ENCODE results near the gene ADGRD1. TPM values are rescaled to one million over a fixed set of nuclear protein-coding genes. Genes with fewer than 3 reads are reported as not detected.

Gene ADGRD1
- total RNA-seq, 1 donor from 2014 or later: 1.0 TPM

- Mint-ChIP-seq H3K36me3 (ENCODE audit: unreplicated experiment) (no peaks in the 10 kb centered on the region), H3K27me3 (ENCODE audit: unreplicated experiment) (no peaks in the 10 kb centered on the region), H3K27ac (ENCODE audit: unreplicated experiment) (no peak overlapping the region), H3K4me3 (ENCODE audit: unreplicated experiment) (no peak overlapping the region), H3K4me1 (ENCODE audit: unreplicated experiment) (no peaks in the 10 kb centered on the region), H3K9me3 (ENCODE audit: unreplicated experiment) (no peaks in the 10 kb centered on the region)
- TF ChIP-seq CTCF (IDR thresholded peaks at IDR 0.05): no peak
- DNase-seq (ENCODE audit: extremely low spot score, unreplicated experiment): no peak
Measured at GRCh38 chr12:131052063-131052781, 98.5 kb downstream of the ADGRD1 start.

GRCh38 chr12:131052929-131053328, 99.2 kb downstream of the ADGRD1 start:
- Mint-ChIP-seq H3K4me1 (ENCODE audit: unreplicated experiment) (no peaks in the 10 kb centered on the region), H3K9me3 (ENCODE audit: unreplicated experiment) (no peaks in the 10 kb centered on the region), H3K27ac (ENCODE audit: unreplicated experiment) (no peak overlapping the region), H3K4me3 (ENCODE audit: unreplicated experiment) (no peak overlapping the region), H3K36me3 (ENCODE audit: unreplicated experiment) (no peaks in the 10 kb centered on the region), H3K27me3 (ENCODE audit: unreplicated experiment) (no peaks in the 10 kb centered on the region)
- no peak for DNase-seq (ENCODE audit: extremely low spot score, unreplicated experiment)
- no peak for TF ChIP-seq CTCF (IDR thresholded peaks at IDR 0.05)

- H3K4me1 Mint-ChIP-seq (ENCODE audit: unreplicated experiment): peaks cover 2% of the 10 kb centered on the region
- no peaks in the 10 kb centered on the region for H3K9me3 Mint-ChIP-seq (ENCODE audit: unreplicated experiment)
- no peak overlapping the region for H3K27ac Mint-ChIP-seq (ENCODE audit: unreplicated experiment)
- no peak for DNase-seq (ENCODE audit: extremely low spot score, unreplicated experiment)
- peaks cover 4% of the 10 kb centered on the region for H3K27me3 Mint-ChIP-seq (ENCODE audit: unreplicated experiment)
- no peaks in the 10 kb centered on the region for H3K36me3 Mint-ChIP-seq (ENCODE audit: unreplicated experiment)
- no peak for TF ChIP-seq CTCF (IDR thresholded peaks at IDR 0.05)
- no peak overlapping the region for H3K4me3 Mint-ChIP-seq (ENCODE audit: unreplicated experiment)
Measured at GRCh38 chr12:131053567-131053966, 99.9 kb downstream of the ADGRD1 start.

- DNase-seq (ENCODE audit: extremely low spot score, unreplicated experiment): no peak
Measured at GRCh38 chr12:131054345-131055092, 100.8 kb downstream of the ADGRD1 start.

More at GRCh38 chr12:131054345-131055092, 100.8 kb downstream of the ADGRD1 start:
- no peaks in the 10 kb centered on the region for H3K9me3 Mint-ChIP-seq (ENCODE audit: unreplicated experiment)
- H3K36me3 Mint-ChIP-seq (ENCODE audit: unreplicated experiment): no peaks in the 10 kb centered on the region
- H3K27me3 Mint-ChIP-seq (ENCODE audit: unreplicated experiment): peaks cover 7% of the 10 kb centered on the region
- H3K4me1 Mint-ChIP-seq (ENCODE audit: unreplicated experiment): peaks cover 3% of the 10 kb centered on the region
- H3K27ac Mint-ChIP-seq (ENCODE audit: unreplicated experiment): no peak overlapping the region
- H3K4me3 Mint-ChIP-seq (ENCODE audit: unreplicated experiment): no peak overlapping the region
- TF ChIP-seq CTCF (IDR thresholded peaks at IDR 0.05): no peak

Measured in osteocyte (in vitro differentiated cells).